OCI-LY3 (cell line): ENCODE measurements around the gene TUBB4B.

Experiments
- CTCF ChIP-seq: fragments of 200-600, 300-600 bp; sonication (generic); IDR thresholded peaks from 2 replicates; pipeline ENCODE4 v1.5.1; 2014; ENCODE audit warnings: antibody characterized with exemption, low read length, low read depth
- EZH2phosphoT487 ChIP-seq: fragments of 200-600 bp; shearing (Covaris generic); IDR thresholded peaks from 2 replicates; pipeline ENCODE4 v1.6.1; 2018; ENCODE audit warnings: antibody characterized with exemption, mixed run types, low read depth

GRCh38 chr9:137218212-137218753, 22.8 kb upstream of the TUBB4B start:
- TF ChIP-seq CTCF: no peak
- TF ChIP-seq EZH2phosphoT487: no peak
